ENCODE measurements around the gene CABLES2.
"Not testable (repeated sequence)": the region's sequence is repeated elsewhere in the genome, so short reads cannot be mapped to it uniquely, and the experiment has no call there.

The CABLES2 gene

DNA sequence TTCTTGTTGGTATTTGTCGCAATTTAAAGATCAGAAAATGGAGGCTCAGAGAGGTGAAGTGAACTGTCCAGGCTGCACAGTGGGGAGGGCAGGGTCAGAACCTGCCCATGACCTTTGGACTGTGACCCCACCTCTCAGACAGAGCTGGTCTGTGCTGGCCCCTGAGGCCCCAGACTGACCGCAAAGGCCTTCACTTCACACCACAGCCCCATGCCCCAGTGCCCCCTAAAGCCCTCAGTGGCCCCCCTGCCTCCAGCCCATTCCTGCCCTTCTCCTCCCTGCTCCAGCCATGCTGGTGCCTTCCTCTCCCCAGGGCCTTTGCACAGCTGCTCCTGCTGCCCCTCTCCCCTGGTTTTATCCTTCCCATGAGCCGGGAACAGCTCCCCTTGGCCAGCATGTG is 29.6 kb upstream of the CABLES2 start:
- DNase-seq (ENCODE audit: low spot score): no peak

GRCh38 chr20:62433658-62434497 is 26.8 kb upstream of the CABLES2 start:
- DNase-seq (ENCODE audit: low spot score): peak; percentile 54

DNA sequence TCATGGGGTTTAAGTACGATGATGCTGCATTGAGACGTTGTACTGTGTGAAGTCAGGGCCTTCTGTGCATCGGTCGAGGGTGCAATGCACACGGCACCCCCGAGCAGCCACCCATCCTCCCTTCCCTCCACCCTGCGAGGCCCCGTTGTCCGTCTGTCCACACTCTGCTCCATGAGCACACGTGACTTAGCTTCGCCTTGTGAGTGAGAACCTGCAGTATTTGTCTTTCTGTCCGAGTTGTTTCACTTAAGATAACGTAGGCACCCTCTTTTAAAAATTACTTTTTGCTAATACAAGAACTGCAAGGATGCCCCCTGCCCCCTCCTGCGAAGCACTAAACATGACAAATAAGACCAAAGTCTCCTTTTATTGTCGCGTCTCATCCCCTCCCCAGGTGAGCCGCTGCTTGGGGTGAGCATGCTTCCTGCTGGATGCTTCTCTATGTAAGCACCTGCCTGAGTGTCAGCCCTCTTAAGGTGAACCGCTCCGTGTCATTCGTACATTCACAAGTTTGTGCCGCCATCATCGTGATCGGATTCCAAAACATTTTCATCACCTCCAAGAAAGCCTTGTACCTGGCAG is 23.9 kb upstream of the CABLES2 start:
- no peak for DNase-seq (ENCODE audit: low spot score)

- no peak for DNase-seq (ENCODE audit: low spot score)
Measured at GRCh38 chr20:62430311-62430853, 23.3 kb upstream of the CABLES2 start.

DNA sequence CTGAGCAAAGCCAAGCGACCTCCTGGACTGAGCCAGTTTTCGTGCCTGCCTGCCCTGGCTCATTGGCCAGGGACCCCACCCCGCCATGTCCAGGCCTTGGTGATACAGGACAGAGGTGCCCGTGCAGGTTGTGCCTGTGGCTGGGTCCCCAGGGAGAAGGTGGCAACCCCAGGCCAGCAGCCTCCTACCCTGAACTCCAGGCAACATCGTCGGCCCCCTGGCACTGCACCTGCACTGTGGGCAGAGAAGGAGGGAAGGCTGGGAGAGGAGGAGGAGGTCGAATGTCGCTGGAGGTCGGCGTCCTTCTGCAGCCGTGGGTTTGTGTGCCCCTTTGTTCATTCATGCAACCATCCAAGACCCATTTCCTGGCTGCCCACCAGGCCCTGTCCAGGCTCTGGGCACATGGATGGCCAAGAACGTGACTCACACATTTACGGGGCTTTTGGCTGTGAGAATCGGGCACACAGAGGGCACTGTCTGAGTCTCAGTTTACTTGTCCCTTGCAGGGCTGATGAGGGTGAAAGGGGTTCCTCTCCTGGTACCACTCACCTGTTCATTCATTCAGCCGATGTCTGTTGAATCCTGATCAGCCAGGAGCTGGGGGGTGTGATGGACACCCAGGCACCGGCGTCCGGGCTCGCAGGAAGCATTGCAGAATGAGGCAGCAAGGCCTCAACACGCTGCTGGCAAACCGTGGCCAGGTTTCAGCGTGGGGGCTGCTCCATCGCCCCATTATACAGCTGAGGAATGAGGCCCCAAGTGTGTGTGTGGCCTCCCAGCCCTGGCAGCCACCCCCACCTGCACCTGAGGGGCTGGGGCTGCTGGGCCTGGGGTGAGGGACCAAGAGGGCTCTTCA is 22.6 kb upstream of the CABLES2 start:
- DNase-seq (ENCODE audit: low spot score): no peak

- DNase-seq (ENCODE audit: low spot score): no peak
Measured at GRCh38 chr20:62428396-62429295, 21.6 kb upstream of the CABLES2 start.

- no peak for DNase-seq (ENCODE audit: low spot score)
Measured at GRCh38 chr20:62428002-62428372, 20.9 kb upstream of the CABLES2 start.

- no peak for DNase-seq (ENCODE audit: low spot score)
Measured at GRCh38 chr20:62427172-62428001, 20.3 kb upstream of the CABLES2 start, which contains the start of gene RBBP8NL. RBBP8NL (minus strand) TSS chr20:62427539; CDS start chr20:62419647, 7,892 bp downstream.

GRCh38 chr20:62426699-62427131 is 19.6 kb upstream of the CABLES2 start:
- no peak for DNase-seq (ENCODE audit: low spot score)

GRCh38 chr20:62426059-62426348 is 18.9 kb upstream of the CABLES2 start:
- not testable (repeated sequence) for DNase-seq (ENCODE audit: low spot score)

DNA sequence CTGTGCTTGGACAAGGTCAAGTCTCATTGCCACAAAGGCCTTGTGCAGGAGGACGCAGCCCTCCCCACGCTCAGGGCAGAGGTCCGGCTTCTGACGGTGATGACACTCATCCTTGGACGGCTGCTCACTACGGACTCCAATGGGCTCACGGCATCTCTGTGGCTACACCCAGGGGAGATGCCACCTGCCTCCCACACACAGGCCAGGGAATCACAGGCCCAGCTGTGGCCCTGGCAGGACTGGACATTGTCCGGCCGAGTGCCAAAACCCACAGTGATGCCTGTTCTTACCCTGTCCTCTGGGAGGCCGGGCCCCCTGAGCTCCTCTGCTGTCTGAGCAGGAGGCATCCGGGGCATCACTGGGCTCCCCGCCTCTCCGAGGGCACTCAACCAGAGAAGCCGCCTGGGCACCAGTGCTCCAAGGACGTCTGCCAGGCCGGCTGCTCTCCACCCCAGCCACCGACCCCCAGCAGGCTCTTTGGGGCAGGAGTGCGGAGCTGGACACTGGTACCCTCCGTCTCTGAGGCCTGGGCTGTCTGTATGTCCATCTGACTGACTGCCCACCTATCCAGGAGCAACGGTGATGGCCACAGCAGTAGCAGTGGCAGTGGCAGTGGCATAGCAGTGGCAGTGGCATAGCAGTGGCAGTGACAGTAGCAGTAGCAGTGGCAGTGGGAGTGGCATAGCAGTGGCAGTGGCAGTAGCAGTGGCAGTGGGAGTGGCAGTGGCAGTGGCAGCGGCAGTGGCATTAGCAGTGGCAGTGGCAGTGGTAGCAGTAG is 18.4 kb upstream of the CABLES2 start:
- no peak for DNase-seq (ENCODE audit: low spot score)

DNA sequence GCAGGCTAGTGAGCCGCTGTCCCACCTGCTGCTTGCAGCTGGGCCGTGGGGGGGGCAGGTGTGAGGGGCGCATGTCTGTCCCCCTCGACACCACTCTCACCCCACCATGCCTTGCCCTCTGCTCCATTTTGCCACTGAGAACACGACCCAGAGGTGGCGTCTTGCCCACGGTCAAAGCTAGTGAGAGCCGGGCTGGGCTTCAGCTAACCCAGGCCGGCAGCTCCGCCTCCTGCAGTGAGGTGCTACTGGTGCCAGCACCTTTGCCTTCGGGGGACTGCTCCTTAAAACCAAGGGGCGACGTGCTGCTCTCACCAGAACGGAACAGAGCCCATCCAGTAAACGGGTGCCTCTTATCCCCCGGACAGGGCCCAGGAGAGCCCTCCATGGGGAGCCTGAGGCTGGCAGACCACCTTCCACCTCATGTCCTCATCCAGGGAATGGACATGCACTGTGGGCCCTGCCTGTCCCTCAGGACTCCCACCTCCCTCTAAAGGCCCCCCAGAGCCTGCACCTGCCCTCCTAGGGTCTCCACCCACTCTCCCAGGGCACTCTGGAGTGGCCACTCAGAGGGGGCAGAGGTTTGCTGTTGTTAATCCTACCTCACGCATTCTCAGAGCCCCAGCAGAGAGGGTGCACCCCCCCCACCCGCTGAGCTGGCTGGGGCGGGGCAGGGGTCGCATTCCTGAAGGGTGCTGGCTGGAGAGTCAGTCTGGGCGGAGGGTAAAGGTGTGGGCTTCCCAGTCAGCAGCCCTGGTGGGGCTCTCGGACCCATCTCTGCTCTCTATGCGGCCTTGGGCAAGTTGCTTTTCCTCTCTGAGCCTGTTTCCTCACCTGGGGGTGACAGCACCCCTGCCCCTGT is 17.4 kb upstream of the CABLES2 start:
- no peak for DNase-seq (ENCODE audit: low spot score)

GRCh38 chr20:62423326-62423706 is 16.2 kb upstream of the CABLES2 start:
- DNase-seq (ENCODE audit: low spot score): no peak

DNA sequence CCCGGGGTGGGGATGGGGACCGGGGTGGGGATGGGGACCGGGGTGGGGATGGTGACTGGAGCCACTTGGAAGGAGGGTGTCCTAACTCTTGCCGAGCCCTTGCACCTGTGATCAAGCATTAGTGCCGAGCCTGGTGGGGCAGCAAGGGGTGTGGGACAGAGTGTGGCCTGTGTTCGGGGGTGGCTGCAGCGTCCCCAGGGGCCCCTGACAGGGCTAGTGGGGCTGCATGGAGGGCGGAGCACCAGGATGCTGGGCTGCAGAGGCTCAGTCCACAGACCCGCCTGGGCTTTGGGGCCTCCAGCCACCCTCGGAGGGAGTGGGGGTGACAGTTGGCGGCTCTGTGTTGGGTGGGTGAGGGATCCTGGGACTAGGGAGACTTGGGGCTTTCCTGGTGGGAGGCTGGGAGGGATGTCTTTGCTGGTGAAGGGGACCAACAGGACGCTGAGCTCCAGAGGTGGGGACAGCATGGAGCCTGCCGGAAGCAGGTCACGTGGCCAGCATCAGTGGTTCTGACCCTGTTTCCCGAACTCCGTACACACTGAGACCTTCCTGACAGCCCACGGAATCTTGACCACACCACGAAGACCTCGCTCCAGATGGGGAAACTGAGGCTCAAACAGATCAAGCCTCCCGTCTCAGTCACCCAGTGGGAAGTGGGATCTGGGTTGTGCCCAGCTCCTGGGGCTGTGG is 15.7 kb upstream of the CABLES2 start:
- DNase-seq (ENCODE audit: low spot score): no peak

- DNase-seq (ENCODE audit: low spot score): no peak
Measured at GRCh38 chr20:62421716-62421990, 14.6 kb upstream of the CABLES2 start.

- no peak for DNase-seq (ENCODE audit: low spot score)
Measured at GRCh38 chr20:62420846-62421715, 14.0 kb upstream of the CABLES2 start.

- DNase-seq (ENCODE audit: low spot score): no peak
Measured at GRCh38 chr20:62419759-62420158, 12.7 kb upstream of the CABLES2 start.
